SU-DHL-6 (cell line): Measurements from ENCODE around the gene IFIT1.

Source experiments
- CTCF ChIP-seq: fragments of 200-600 bp; sonication (generic); IDR thresholded peaks from one replicate; pipeline ENCODE4 v1.5.1; 2017; ENCODE audit warnings: antibody characterized with exemption, mild to moderate bottlenecking, low read length, moderate library complexity; ENCODE audit not compliant: insufficient read depth, poor library complexity, severe bottlenecking
- EZH2phosphoT487 ChIP-seq: fragments of 200-600 bp; sonication (generic), shearing (Covaris generic); conservative IDR thresholded peaks from 2 replicates; pipeline ENCODE4 v1.6.1; 2018; ENCODE audit warnings: mild to moderate bottlenecking, antibody characterized with exemption, low read length, moderate library complexity, mixed read lengths

GRCh38 chr10:89357975-89358374, 34.4 kb upstream of the IFIT1 start:
- no peak for TF ChIP-seq CTCF
- no peak for TF ChIP-seq EZH2phosphoT487
